ENCODE data around the gene DIP2A. TPM values are rescaled to one million over a fixed set of nuclear protein-coding genes. Genes with fewer than 3 reads are reported as not detected.
"Not testable (repeated sequence)": the region's sequence is repeated elsewhere in the genome, so short reads cannot be mapped to it uniquely, and the experiment has no call there.

Gene DIP2A
- polyA plus RNA-seq, 1 donor from 2014 or later = 45.0 TPM

DNA sequence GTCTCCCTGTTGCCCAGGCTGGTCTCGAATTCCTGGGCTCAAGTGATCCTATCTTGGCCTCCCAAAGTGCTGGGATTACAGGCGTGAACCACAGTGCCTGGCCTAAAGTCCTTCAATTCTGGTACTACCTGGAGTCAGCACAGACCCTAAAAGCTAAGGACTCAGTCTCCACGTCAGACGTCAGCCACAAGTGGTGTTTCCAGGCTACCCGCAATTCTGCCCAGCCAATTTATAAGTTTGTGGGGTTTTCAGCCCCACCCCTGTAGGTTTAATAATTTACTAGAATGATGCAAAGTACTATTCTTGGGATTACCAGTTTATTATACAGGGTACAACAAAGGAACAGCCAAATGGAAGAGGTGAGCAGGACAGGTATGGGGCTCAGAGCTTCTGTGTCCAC, 10.6 kb upstream of the DIP2A start:
- no peaks in the 10 kb centered on the region for H4K20me1 ChIP-seq (ENCODE audit: insufficient read depth)
- TF ChIP-seq TAF1 (IDR thresholded peaks at IDR 0.05; ENCODE audit: low read depth) = no peak

DNA sequence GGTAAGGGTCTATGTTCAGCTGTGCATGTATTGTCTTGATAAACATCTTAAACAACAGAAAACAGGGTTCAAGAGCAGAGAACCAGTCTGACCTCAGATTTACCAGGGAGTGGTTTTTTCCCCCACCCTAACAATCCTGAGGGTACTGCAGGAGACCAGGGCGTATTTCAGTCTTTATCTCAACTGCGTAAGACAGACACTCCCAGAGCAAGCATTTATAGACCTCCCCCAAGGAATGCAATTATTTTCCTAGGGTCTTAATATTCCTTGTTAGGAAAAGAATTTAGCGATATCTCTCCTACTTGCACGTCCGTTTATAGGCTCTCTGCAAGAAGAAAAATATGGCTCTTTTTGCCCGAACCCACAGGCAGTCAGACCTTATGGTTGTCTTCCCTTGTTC, 9.8 kb upstream of the DIP2A start:
- H3K9me2 ChIP-seq (ENCODE audit: insufficient read depth, low read length); H3K9ac ChIP-seq (ENCODE audit: low read length); H3K4me2 ChIP-seq (ENCODE audit: low read length); H3K36me3 ChIP-seq (ENCODE audit: insufficient read depth, low read length); H3K9me3 ChIP-seq (ENCODE audit: low read length); H3K79me2 ChIP-seq (replicated peaks; ENCODE audit: insufficient read depth, low read length); H3K27me3 ChIP-seq (ENCODE audit: insufficient read depth, low read depth, low read length); H3K4me3 ChIP-seq (ENCODE audit: low read length); H4K20me1 ChIP-seq (ENCODE audit: insufficient read depth); H3K27ac ChIP-seq (ENCODE audit: low read length); H3F3A ChIP-seq (ENCODE audit: insufficient read depth, low read length, poor library complexity, severe bottlenecking); H2AFZ ChIP-seq (ENCODE audit: low read depth, low read length): not testable (repeated sequence)

More for the DNA sequence above, 10.6 kb upstream of the DIP2A start:
- H3K36me3 ChIP-seq (ENCODE audit: insufficient read depth, low read length) = no peaks in the 10 kb centered on the region
- no peaks in the 10 kb centered on the region for H3K79me2 ChIP-seq (replicated peaks; ENCODE audit: insufficient read depth, low read length)
- no peak overlapping the region for H3K4me2 ChIP-seq (ENCODE audit: low read length)
- no peaks in the 10 kb centered on the region for H3K27me3 ChIP-seq (ENCODE audit: insufficient read depth, low read depth, low read length)
- no peak overlapping the region for H3K27ac ChIP-seq (ENCODE audit: low read length)
- H3K9me3 ChIP-seq (ENCODE audit: low read length) = no peaks in the 10 kb centered on the region
- H3F3A ChIP-seq (ENCODE audit: insufficient read depth, low read length, poor library complexity, severe bottlenecking) = no peaks in the 10 kb centered on the region
- no peaks in the 10 kb centered on the region for H3K9me2 ChIP-seq (ENCODE audit: insufficient read depth, low read length)
- no peak overlapping the region for H3K4me3 ChIP-seq (ENCODE audit: low read length)
- no peak overlapping the region for H3K9ac ChIP-seq (ENCODE audit: low read length)
- H2AFZ ChIP-seq (ENCODE audit: low read depth, low read length) = no peak overlapping the region

DNA sequence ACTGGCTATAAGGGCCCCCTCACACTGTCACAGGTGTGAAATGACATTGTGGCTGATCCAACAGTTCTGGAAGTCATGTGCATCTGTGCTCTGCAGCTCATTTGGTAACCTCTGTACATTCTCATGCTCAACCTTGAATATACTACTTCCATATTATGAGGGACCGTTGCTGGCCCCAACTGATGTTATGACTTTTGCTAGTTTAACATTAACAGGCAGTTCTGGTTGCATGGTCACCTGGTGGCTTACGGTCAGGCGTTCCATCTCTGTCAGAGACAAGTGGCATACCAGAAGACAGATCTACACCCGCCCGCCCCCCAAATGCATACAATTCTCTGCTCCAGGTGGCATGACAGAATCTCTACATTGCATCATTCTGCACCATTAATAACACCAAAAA, 6.0 kb upstream of the DIP2A start:
- H3F3A ChIP-seq (ENCODE audit: insufficient read depth, low read length, poor library complexity, severe bottlenecking) = no peaks in the 10 kb centered on the region
- no peak overlapping the region for H3K9ac ChIP-seq (ENCODE audit: low read length)
- H3K79me2 ChIP-seq (replicated peaks; ENCODE audit: insufficient read depth, low read length) = peaks cover 4% of the 10 kb centered on the region
- H3K4me2 ChIP-seq (ENCODE audit: low read length) = no peak overlapping the region
- no peaks in the 10 kb centered on the region for H3K36me3 ChIP-seq (ENCODE audit: insufficient read depth, low read length)
- H3K4me3 ChIP-seq (ENCODE audit: low read length) = no peak overlapping the region
- TF ChIP-seq, protein P1, sequence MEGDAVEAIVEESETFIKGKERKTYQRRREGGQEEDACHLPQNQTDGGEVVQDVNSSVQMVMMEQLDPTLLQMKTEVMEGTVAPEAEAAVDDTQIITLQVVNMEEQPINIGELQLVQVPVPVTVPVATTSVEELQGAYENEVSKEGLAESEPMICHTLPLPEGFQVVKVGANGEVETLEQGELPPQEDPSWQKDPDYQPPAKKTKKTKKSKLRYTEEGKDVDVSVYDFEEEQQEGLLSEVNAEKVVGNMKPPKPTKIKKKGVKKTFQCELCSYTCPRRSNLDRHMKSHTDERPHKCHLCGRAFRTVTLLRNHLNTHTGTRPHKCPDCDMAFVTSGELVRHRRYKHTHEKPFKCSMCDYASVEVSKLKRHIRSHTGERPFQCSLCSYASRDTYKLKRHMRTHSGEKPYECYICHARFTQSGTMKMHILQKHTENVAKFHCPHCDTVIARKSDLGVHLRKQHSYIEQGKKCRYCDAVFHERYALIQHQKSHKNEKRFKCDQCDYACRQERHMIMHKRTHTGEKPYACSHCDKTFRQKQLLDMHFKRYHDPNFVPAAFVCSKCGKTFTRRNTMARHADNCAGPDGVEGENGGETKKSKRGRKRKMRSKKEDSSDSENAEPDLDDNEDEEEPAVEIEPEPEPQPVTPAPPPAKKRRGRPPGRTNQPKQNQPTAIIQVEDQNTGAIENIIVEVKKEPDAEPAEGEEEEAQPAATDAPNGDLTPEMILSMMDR (IDR thresholded peaks at IDR 0.05; ENCODE audit: poor library complexity, severe bottlenecking) = no peak
- TF ChIP-seq, protein P2, sequence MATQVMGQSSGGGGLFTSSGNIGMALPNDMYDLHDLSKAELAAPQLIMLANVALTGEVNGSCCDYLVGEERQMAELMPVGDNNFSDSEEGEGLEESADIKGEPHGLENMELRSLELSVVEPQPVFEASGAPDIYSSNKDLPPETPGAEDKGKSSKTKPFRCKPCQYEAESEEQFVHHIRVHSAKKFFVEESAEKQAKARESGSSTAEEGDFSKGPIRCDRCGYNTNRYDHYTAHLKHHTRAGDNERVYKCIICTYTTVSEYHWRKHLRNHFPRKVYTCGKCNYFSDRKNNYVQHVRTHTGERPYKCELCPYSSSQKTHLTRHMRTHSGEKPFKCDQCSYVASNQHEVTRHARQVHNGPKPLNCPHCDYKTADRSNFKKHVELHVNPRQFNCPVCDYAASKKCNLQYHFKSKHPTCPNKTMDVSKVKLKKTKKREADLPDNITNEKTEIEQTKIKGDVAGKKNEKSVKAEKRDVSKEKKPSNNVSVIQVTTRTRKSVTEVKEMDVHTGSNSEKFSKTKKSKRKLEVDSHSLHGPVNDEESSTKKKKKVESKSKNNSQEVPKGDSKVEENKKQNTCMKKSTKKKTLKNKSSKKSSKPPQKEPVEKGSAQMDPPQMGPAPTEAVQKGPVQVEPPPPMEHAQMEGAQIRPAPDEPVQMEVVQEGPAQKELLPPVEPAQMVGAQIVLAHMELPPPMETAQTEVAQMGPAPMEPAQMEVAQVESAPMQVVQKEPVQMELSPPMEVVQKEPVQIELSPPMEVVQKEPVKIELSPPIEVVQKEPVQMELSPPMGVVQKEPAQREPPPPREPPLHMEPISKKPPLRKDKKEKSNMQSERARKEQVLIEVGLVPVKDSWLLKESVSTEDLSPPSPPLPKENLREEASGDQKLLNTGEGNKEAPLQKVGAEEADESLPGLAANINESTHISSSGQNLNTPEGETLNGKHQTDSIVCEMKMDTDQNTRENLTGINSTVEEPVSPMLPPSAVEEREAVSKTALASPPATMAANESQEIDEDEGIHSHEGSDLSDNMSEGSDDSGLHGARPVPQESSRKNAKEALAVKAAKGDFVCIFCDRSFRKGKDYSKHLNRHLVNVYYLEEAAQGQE (IDR thresholded peaks at IDR 0.05; ENCODE audit: borderline replicate concordance) = no peak
- TF ChIP-seq EZH2 (IDR thresholded peaks at IDR 0.05; ENCODE audit: borderline replicate concordance, insufficient read depth, low read length, poor library complexity, severe bottlenecking) = no peak
- no peak for TF ChIP-seq RAD21 (conservative IDR thresholded peaks at IDR 0.05)
- no peak for TF ChIP-seq POLR2AphosphoS5 (IDR thresholded peaks at IDR 0.05)
- TF ChIP-seq TAF1 (IDR thresholded peaks at IDR 0.05; ENCODE audit: low read depth) = no peak
- TF ChIP-seq SMC3 (conservative IDR thresholded peaks at IDR 0.05; ENCODE audit: poor library complexity) = no peak
- no peak for TF ChIP-seq EP300 (conservative IDR thresholded peaks at IDR 0.05; ENCODE audit: poor library complexity, severe bottlenecking)
- no peak for TF ChIP-seq MXI1 (conservative IDR thresholded peaks at IDR 0.05; ENCODE audit: poor library complexity, severe bottlenecking)
- H3K9me3 ChIP-seq (ENCODE audit: low read length) = no peaks in the 10 kb centered on the region
- H3K27ac ChIP-seq (ENCODE audit: low read length) = no peak overlapping the region
- H2AFZ ChIP-seq (ENCODE audit: low read depth, low read length) = no peak overlapping the region
- no peaks in the 10 kb centered on the region for H3K27me3 ChIP-seq (ENCODE audit: insufficient read depth, low read depth, low read length)
- H4K20me1 ChIP-seq (ENCODE audit: insufficient read depth) = no peaks in the 10 kb centered on the region
- no peaks in the 10 kb centered on the region for H3K9me2 ChIP-seq (ENCODE audit: insufficient read depth, low read length)
